SK-N-SH treated with all-trans-retinoic acid at 6 μM for 48 hours (cell line): ENCODE results near the gene DCX.

ENCODE experiments used
- SNAI2 ChIP-seq: fragments of 250-450 bp; sonication (Bioruptor Pico); IDR thresholded peaks from 2 replicates; pipeline ENCODE4 v1.5.0; 2020; ENCODE audit warnings: mild to moderate bottlenecking, moderate library complexity
- ZFP3 ChIP-seq: fragments of 250-450 bp; sonication (Bioruptor Pico); IDR thresholded peaks from 2 replicates; pipeline ENCODE4 v1.5.0; 2020; ENCODE audit warnings: mild to moderate bottlenecking, moderate library complexity

- TF ChIP-seq ZFP3 (CRISPR knock-in tag) = no peak
- no peak for TF ChIP-seq SNAI2 (CRISPR knock-in tag)
Observed at GRCh38 chrX:111431001-111431400, 19.0 kb upstream of the DCX start.
